HCT116 (cell line): ENCODE measurements around the gene MDFIC. TPM values are rescaled to one million over a fixed set of nuclear protein-coding genes. Genes with fewer than 3 reads are reported as not detected.

Source experiments
- ATAC-seq: fragments of 200-7000 bp; cut with Tn5 transposase; 2 replicates; pipeline ENCODE4 v1.9.1; 2020; ENCODE audit warnings: mild to moderate bottlenecking, moderate library complexity
- BruUV-seq: library from RNA; stranded (reverse); fragments of 400-500 nt; replicated peaks from 2 replicates; lab custom pipeline; 2021; lab: Mats Ljungman, UMichigan
- CTCF ChIA-PET: fragments of 300-600 bp; sonication (Branson Sonifier 250); formaldehyde crosslinking; loops from one replicate; lab custom pipeline; 2021; ENCODE audit warnings: antibody characterized with exemption; lab: Charles Lee
- POLR2A ChIA-PET: fragments of 300-600, 350-600 bp; sonication (Branson Sonifier 250); formaldehyde crosslinking; loops from one replicate; lab custom pipeline; 2021; ENCODE audit warnings: antibody characterized with exemption; lab: Charles Lee
- RAD21 ChIA-PET, 2 experiments: fragments of 300-600 bp; sonication (Branson Sonifier 250); formaldehyde crosslinking; loops; one replicate each; lab custom pipeline; 2023; ENCODE audit warnings: low total read pairs in 2 of 2; ENCODE audit not compliant: uncharacterized antibody in 2 of 2, unreplicated experiment in 2 of 2, low non-redundant PET in 1 of 2; lab: Charles Lee
- DNase-seq: peaks from one replicate; pipeline ENCODE4 v3.0.0-alpha.2; 2010; ENCODE audit warnings: low read depth, low spot score
- H2AFZ ChIP-seq: fragments of 200-600 bp; shearing (Covaris generic), sonication (generic); 2 replicates; pipeline ENCODE4 v1.6.1; 2017; ENCODE audit warnings: low read depth, mixed run types, mixed read lengths, antibody characterized with exemption, low read length; ENCODE audit not compliant: poor library complexity, severe bottlenecking
- H3K27ac ChIP-seq: 2 replicates; pipeline ENCODE4 v1.5.1; 2012; ENCODE audit warnings: low read depth, low read length
- H3K27me3 ChIP-seq: fragments of 200-600 bp; sonication (generic); 2 replicates; pipeline ENCODE4 v1.6.1; 2016; ENCODE audit warnings: mixed run types, low read length, mixed read lengths; ENCODE audit not compliant: insufficient read depth
- H3K36me3 ChIP-seq, 2 experiments: fragments of 200-500 bp in 1 of 2; fragments of 200-600 bp in 1 of 2; sonication (Bioruptor generic) in 1 of 2; sonication (generic) in 1 of 2; 2 replicates each; pipeline versions ENCODE4 v1.5.1 to v1.6.1; 2014 to 2016; ENCODE audit warnings: low read length in 2 of 2, inconsistent platforms in 1 of 2, mixed read lengths in 1 of 2, mixed run types in 1 of 2; ENCODE audit not compliant: insufficient read depth in 2 of 2, control insufficient read depth in 1 of 2
- H3K4me1 ChIP-seq, 2 experiments: fragments of 200-600 bp in 1 of 2; sonication (generic) in 1 of 2; 2 replicates each; pipeline versions ENCODE4 v1.5.1 to v1.6.1; 2012 to 2017; ENCODE audit warnings: low read length in 2 of 2, inconsistent platforms in 1 of 2, mild to moderate bottlenecking in 1 of 2, mixed read lengths in 1 of 2, mixed run types in 1 of 2, moderate library complexity in 1 of 2; ENCODE audit not compliant: insufficient read depth in 2 of 2, control insufficient read depth in 1 of 2
- H3K4me2 ChIP-seq: fragments of 200-600 bp; sonication (generic); 2 replicates; pipeline ENCODE4 v1.6.1; 2017; ENCODE audit warnings: mixed run types, low read length, mixed read lengths
- H3K4me3 ChIP-seq, 2 experiments: fragments of 200-600 bp in 1 of 2; sonication (generic) in 1 of 2; replicated peaks in 1 of 2; 2 replicates each; pipeline ENCODE4 v1.5.1; 2011 to 2016; ENCODE audit warnings: low read length in 2 of 2, control low read depth in 1 of 2, low read depth in 1 of 2, mild to moderate bottlenecking in 1 of 2, mixed read lengths in 1 of 2, mixed run types in 1 of 2
- H3K79me2 ChIP-seq: fragments of 200-600 bp; sonication (generic); 2 replicates; pipeline ENCODE4 v1.6.1; 2017; ENCODE audit warnings: mild to moderate bottlenecking, mixed run types, low read length, moderate library complexity, mixed read lengths; ENCODE audit not compliant: insufficient read depth
- H3K9ac ChIP-seq: fragments of 200-600 bp; sonication (generic); 2 replicates; pipeline ENCODE4 v1.6.1; 2016; ENCODE audit warnings: low read length, mixed read lengths
- H3K9me2 ChIP-seq: fragments of 200-600 bp; sonication (generic), shearing (Covaris generic); 2 replicates; pipeline ENCODE4 v1.6.1; 2017; ENCODE audit warnings: mixed run types, mild to moderate bottlenecking, moderate library complexity; ENCODE audit not compliant: insufficient read depth
- H3K9me3 ChIP-seq, 2 experiments: fragments of 200-500 bp in 1 of 2; fragments of 200-600 bp in 1 of 2; sonication (Bioruptor generic) in 1 of 2; sonication (generic) in 1 of 2; 2 replicates each; pipeline ENCODE4 v1.6.1; 2014 to 2017; ENCODE audit warnings: low read length in 2 of 2, mixed read lengths in 2 of 2, inconsistent platforms in 1 of 2, low read depth in 1 of 2, mild to moderate bottlenecking in 1 of 2, mixed run types in 1 of 2, moderate library complexity in 1 of 2; ENCODE audit not compliant: control insufficient read depth in 1 of 2, insufficient read depth in 1 of 2
- H4K20me1 ChIP-seq: fragments of 200-600 bp; sonication (generic), shearing (Covaris generic); 2 replicates; pipeline ENCODE4 v1.6.1; 2017; ENCODE audit warnings: mixed run types, mild to moderate bottlenecking, moderate library complexity; ENCODE audit not compliant: insufficient read depth
- ATF3 ChIP-seq: IDR thresholded peaks from 2 replicates; pipeline ENCODE4 v1.6.1; 2012
- EGR1 ChIP-seq: IDR thresholded peaks from 2 replicates; pipeline ENCODE4 v1.6.1; 2012; ENCODE audit warnings: low read depth
- EZH2 ChIP-seq: fragments of 200-600 bp; sonication (generic); IDR thresholded peaks from 2 replicates; pipeline ENCODE4 v1.6.1; 2017; ENCODE audit warnings: antibody characterized with exemption, mixed run types
- EZH2phosphoT487 ChIP-seq: fragments of 200-600 bp; IDR thresholded peaks from 2 replicates; pipeline ENCODE4 v1.6.1; 2018; ENCODE audit warnings: antibody characterized with exemption, borderline replicate concordance
- FOSL1 ChIP-seq: IDR thresholded peaks from 2 replicates; pipeline ENCODE4 v1.6.1; 2012; ENCODE audit warnings: low read depth
- JUND ChIP-seq: IDR thresholded peaks from 2 replicates; pipeline ENCODE4 v1.6.1; 2012
- POLR2AphosphoS5 ChIP-seq: IDR thresholded peaks from 2 replicates; pipeline ENCODE4 v1.6.1; 2011; ENCODE audit warnings: mild to moderate bottlenecking, low read depth, low read length, moderate library complexity
- RAD21 ChIP-seq: IDR thresholded peaks from 2 replicates; pipeline ENCODE4 v1.6.1; 2012; ENCODE audit warnings: low read depth, mild to moderate bottlenecking
- REST ChIP-seq: IDR thresholded peaks from 2 replicates; pipeline ENCODE4 v1.6.1; 2012; ENCODE audit warnings: low read depth
- SIN3A ChIP-seq: IDR thresholded peaks from 2 replicates; pipeline ENCODE4 v1.6.1; 2012; ENCODE audit warnings: low read depth
- SP1 ChIP-seq: IDR thresholded peaks from 2 replicates; pipeline ENCODE4 v1.6.1; 2012; ENCODE audit warnings: low read depth
- SRF ChIP-seq: IDR thresholded peaks from 2 replicates; pipeline ENCODE4 v1.6.1; 2012; ENCODE audit warnings: low read depth
- YY1 ChIP-seq: IDR thresholded peaks from 2 replicates; pipeline ENCODE4 v1.6.1; 2011; ENCODE audit warnings: low read length, low read depth, moderate library complexity, mild to moderate bottlenecking; ENCODE audit not compliant: insufficient replicate concordance; ENCODE audit errors: extremely low read depth
- ZFX ChIP-seq: fragments of 450-650 bp; IDR thresholded peaks from 2 replicates; pipeline ENCODE4 v1.6.1; 2017
- ZNF274 ChIP-seq: fragments of 200-500 bp; sonication (Bioruptor generic); IDR thresholded peaks from 2 replicates; pipeline ENCODE4 v1.6.1; 2014; ENCODE audit warnings: mild to moderate bottlenecking, low read depth, low read length, inconsistent platforms
- intact Hi-C: fragments of 100-400 bp; cut with micrococcal nuclease; formaldehyde crosslinking; loops from 2 replicates; pipeline ENCODE4 v1.10.0; 2022
- total RNA-seq: library from RNA; stranded (reverse); gene quantifications from one replicate; pipeline ENCODE4 v1.2.1, GENCODE V29; 2021; ENCODE audit not compliant: unreplicated experiment
- TF ChIP-seq, protein P1 (sequence below), 3 experiments: fragments of 200-600 bp in 1 of 3; sonication (generic) in 1 of 3; IDR thresholded peaks in 2 of 3; conservative IDR thresholded peaks in 1 of 3; 2 replicates each; pipeline ENCODE4 v1.5.1; 2012 to 2017; ENCODE audit warnings: low read depth in 2 of 3, low read length in 2 of 3, antibody characterized with exemption in 1 of 3, borderline replicate concordance in 1 of 3, control low read depth in 1 of 3, mild to moderate bottlenecking in 1 of 3, mixed read lengths in 1 of 3, mixed run types in 1 of 3, moderate library complexity in 1 of 3; ENCODE audit not compliant: insufficient read depth in 1 of 3

The MDFIC gene
- total RNA-seq, 1 experiment from 2014 or later = 8.3 TPM

DNA sequence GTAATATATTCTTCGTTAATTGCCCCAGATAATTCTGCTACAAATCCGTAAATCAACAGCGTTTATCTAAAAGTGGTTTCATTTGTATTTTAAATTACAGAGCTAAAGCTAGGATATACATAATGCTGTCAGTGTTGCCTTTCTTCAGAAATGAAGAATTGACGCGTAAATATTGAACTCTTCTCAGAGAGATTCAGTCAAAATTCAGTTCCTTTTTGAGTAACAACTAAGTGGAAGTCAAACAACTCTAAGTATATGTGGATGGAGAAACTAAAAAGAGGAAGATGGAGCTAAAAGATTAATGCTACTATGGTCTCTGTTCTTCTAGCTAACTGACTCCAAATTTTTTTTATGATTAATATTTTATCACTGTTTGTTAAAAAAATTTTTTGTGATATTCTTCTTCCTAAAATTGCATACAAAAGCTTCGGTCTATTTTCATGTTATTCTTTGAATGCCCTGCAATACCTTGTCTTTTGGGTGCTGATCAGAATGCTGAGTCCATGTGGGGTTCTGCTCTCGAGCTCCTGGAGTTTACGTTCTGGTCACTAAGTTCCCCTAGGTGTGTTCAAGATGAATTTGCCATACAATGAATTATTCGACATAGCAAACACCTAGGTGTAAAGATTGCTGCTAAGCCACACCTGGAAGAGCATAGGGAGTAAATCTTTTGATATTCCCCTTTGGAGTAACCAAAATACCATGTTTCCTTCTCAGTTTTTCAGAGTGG, 20.7 kb downstream of the MDFIC start:
- intact Hi-C loops = no loop called here
- Histone ChIP-seq H3K4me3 (no peak overlapping the region), H3K36me3 (no peaks in the 10 kb centered on the region), H3K27me3 (no peaks in the 10 kb centered on the region), H3K27ac (no peak overlapping the region), H4K20me1 (no peaks in the 10 kb centered on the region), H3K4me1 (no peaks in the 10 kb centered on the region), H3K79me2 (no peaks in the 10 kb centered on the region), H3K9me2 (0 out of 2 replicates have a peak, but pooled peaks cover 6% of the 10 kb centered on the region), H3K9me3 (no peaks in the 10 kb centered on the region), H2AFZ (no peak overlapping the region), H3K9ac (no peak overlapping the region), H3K4me2 (no peak overlapping the region)
- ChIA-PET CTCF (no interaction called here), RAD21 (no interaction called here), POLR2A (no interaction called here)
- DNase-seq (no peak), ATAC-seq (no peak)
- no peak for TF ChIP-seq EZH2phosphoT487
- no peak for TF ChIP-seq POLR2AphosphoS5
- no TSS peak for BruUV-seq

- no peaks in the 10 kb centered on the region for H3K27me3 ChIP-seq
- intact Hi-C loops = no loop called here
- no peaks in the 10 kb centered on the region for H3K36me3 ChIP-seq
- no peak overlapping the region for H3K4me3 ChIP-seq
- TF ChIP-seq SRF (no peak), ATF3 (no peak), REST (no peak), ZNF274 (no peak), JUND (no peak), EZH2phosphoT487 (no peak), YY1 (no peak), EZH2 (no peak), SIN3A (no peak), SP1 (no peak), RAD21 (no peak), EGR1 (no peak), ZFX (no peak), FOSL1 (no peak), POLR2AphosphoS5 (no peak)
- TF ChIP-seq, protein P1, sequence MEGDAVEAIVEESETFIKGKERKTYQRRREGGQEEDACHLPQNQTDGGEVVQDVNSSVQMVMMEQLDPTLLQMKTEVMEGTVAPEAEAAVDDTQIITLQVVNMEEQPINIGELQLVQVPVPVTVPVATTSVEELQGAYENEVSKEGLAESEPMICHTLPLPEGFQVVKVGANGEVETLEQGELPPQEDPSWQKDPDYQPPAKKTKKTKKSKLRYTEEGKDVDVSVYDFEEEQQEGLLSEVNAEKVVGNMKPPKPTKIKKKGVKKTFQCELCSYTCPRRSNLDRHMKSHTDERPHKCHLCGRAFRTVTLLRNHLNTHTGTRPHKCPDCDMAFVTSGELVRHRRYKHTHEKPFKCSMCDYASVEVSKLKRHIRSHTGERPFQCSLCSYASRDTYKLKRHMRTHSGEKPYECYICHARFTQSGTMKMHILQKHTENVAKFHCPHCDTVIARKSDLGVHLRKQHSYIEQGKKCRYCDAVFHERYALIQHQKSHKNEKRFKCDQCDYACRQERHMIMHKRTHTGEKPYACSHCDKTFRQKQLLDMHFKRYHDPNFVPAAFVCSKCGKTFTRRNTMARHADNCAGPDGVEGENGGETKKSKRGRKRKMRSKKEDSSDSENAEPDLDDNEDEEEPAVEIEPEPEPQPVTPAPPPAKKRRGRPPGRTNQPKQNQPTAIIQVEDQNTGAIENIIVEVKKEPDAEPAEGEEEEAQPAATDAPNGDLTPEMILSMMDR (IDR thresholded peaks at IDR 0.05 in 2 of 3, conservative IDR thresholded peaks at IDR 0.05 in 1 of 3; ENCODE audit: borderline replicate concordance in 1 of 3, insufficient read depth in 1 of 3, low read depth in 2 of 3, low read length in 2 of 3) = no peak
- 0 out of 2 replicates have a peak, but pooled peaks cover 8% of the 10 kb centered on the region for H3K9me2 ChIP-seq
- H3K9me3 ChIP-seq = no peaks in the 10 kb centered on the region
- POLR2A ChIA-PET = no interaction called here
- H2AFZ ChIP-seq = no peak overlapping the region
- RAD21 ChIA-PET = no interaction called here
- DNase-seq (no peak), ATAC-seq (no peak)
- H3K27ac ChIP-seq = no peak overlapping the region
- no TSS peak for BruUV-seq
- no peaks in the 10 kb centered on the region for H3K4me1 ChIP-seq
- H3K79me2 ChIP-seq = no peaks in the 10 kb centered on the region
- no peak overlapping the region for H3K9ac ChIP-seq
- CTCF ChIA-PET = no interaction called here
- no peak overlapping the region for H3K4me2 ChIP-seq
- no peaks in the 10 kb centered on the region for H4K20me1 ChIP-seq
These were observed 21.6 kb downstream of the MDFIC start for GRCh38 chr7:114943530-114943929.
